ENCODE results near the gene TF.
"Not testable (repeated sequence)": the region's sequence is repeated elsewhere in the genome, so short reads cannot be mapped to it uniquely, and the experiment has no call there.

The TF gene

GRCh38 chr3:133745981-133746711 is at the start of gene TF:
Gene TF, plus strand, starts transcription at chr3:133746393. Its CDS starts 48 bp downstream, at chr3:133746441.
- DNase-seq = no peak

- no peak for DNase-seq
Observed at GRCh38 chr3:133697960-133698359, 48.2 kb upstream of the TF start.

GRCh38 chr3:133699467-133699866 is 46.7 kb upstream of the TF start:
- DNase-seq = no peak

- DNase-seq = no peak
Observed at GRCh38 chr3:133699903-133700302, 46.3 kb upstream of the TF start.

GRCh38 chr3:133700351-133700750 is 45.8 kb upstream of the TF start:
- no peak for DNase-seq

GRCh38 chr3:133701435-133702358 is 44.5 kb upstream of the TF start:
- DNase-seq = no peak

GRCh38 chr3:133703915-133704314 is 42.3 kb upstream of the TF start:
- no peak for DNase-seq

GRCh38 chr3:133706033-133706432 is 40.2 kb upstream of the TF start:
- DNase-seq = no peak

- no peak for DNase-seq
Observed at GRCh38 chr3:133709139-133709750, 36.9 kb upstream of the TF start.

GRCh38 chr3:133711013-133711412 is 35.2 kb upstream of the TF start:
- no peak for DNase-seq

- no peak for DNase-seq
Observed at GRCh38 chr3:133712017-133712416, 34.2 kb upstream of the TF start.

- DNase-seq = no peak
Observed at GRCh38 chr3:133713347-133713746, 32.8 kb upstream of the TF start.

- DNase-seq = no peak
Observed at GRCh38 chr3:133717424-133717823, 28.8 kb upstream of the TF start.

GRCh38 chr3:133722935-133723334 is 23.3 kb upstream of the TF start:
- no peak for DNase-seq

- no peak for DNase-seq
Observed at GRCh38 chr3:133730993-133731392, 15.2 kb upstream of the TF start.

GRCh38 chr3:133732231-133732630 is 14.0 kb upstream of the TF start:
- DNase-seq = not testable (repeated sequence)

- no peak for DNase-seq
Observed at GRCh38 chr3:133733226-133733625, 13.0 kb upstream of the TF start.

GRCh38 chr3:133734305-133734704 is 11.9 kb upstream of the TF start:
- DNase-seq = no peak

GRCh38 chr3:133742351-133743091 is 3.7 kb upstream of the TF start:
- no peak for DNase-seq

GRCh38 chr3:133744241-133744640 is 2.0 kb upstream of the TF start:
- DNase-seq = no peak

GRCh38 chr3:133745108-133745507 is 1.1 kb upstream of the TF start:
- DNase-seq = no peak

- no peak for DNase-seq
Observed at GRCh38 chr3:133746712-133747066, 496 bp downstream of the TF start.

GRCh38 chr3:133747373-133747772 is 1.2 kb downstream of the TF start:
- no peak for DNase-seq

Data from stimulated activated naive CD4-positive, alpha-beta T cell (primary cell).